PC-9 (cell line): ENCODE data around the gene RCBTB2. TPM values are rescaled to one million over a fixed set of nuclear protein-coding genes. Genes with fewer than 3 reads are reported as not detected.

ENCODE experiments used
- BruUV-seq: library from RNA; stranded (reverse); fragments of 400-500 nt; replicated peaks from 2 replicates; lab custom pipeline; 2021; lab: Mats Ljungman, UMichigan
- CTCF ChIA-PET: fragments of 300-600 bp; sonication (Branson Sonifier 250); formaldehyde crosslinking; loops from one replicate; lab custom pipeline; 2022; ENCODE audit warnings: antibody characterized with exemption; lab: Charles Lee
- POLR2A ChIA-PET: fragments of 300-600 bp; sonication (Branson Sonifier 250); formaldehyde crosslinking; loops from one replicate; lab custom pipeline; 2022; ENCODE audit warnings: antibody characterized with exemption; ENCODE audit not compliant: unreplicated experiment; lab: Charles Lee
- DNase-seq, 2 experiments: peaks; one replicate each; pipeline versions ENCODE4 v3.0.0 to v3.0.0-alpha.2; 2015 to 2022; ENCODE audit warnings: mixed read lengths in 1 of 2
- H2AFZ ChIP-seq: fragments of 200-600 bp; sonication (generic); 2 replicates; pipeline ENCODE4 v1.8.1; 2017; ENCODE audit warnings: antibody characterized with exemption
- H3F3A ChIP-seq: fragments of 200-600 bp; sonication (generic); 2 replicates; pipeline ENCODE4 v1.8.1; 2017; ENCODE audit warnings: antibody characterized with exemption, mild to moderate bottlenecking, low read depth; ENCODE audit not compliant: insufficient read depth
- H3K27ac ChIP-seq: fragments of 200-600 bp; sonication (generic); 2 replicates; pipeline ENCODE4 v1.6.1; 2016; ENCODE audit warnings: mixed run types
- H3K27me3 ChIP-seq: fragments of 200-600 bp; sonication (generic); 2 replicates; pipeline ENCODE4 v1.6.1; 2016; ENCODE audit warnings: low read depth, mixed run types; ENCODE audit not compliant: insufficient read depth
- H3K36me3 ChIP-seq: fragments of 200-600 bp; sonication (generic); 2 replicates; pipeline ENCODE4 v1.6.1; 2016; ENCODE audit warnings: low read depth, mixed run types
- H3K4me1 ChIP-seq: fragments of 200-600 bp; sonication (generic); replicated peaks from 2 replicates; pipeline ENCODE4 v1.6.1; 2016; ENCODE audit warnings: mixed run types; ENCODE audit not compliant: insufficient read depth
- H3K4me2 ChIP-seq: fragments of 200-600 bp; sonication (generic); 2 replicates; pipeline ENCODE4 v1.6.1; 2017; ENCODE audit warnings: mixed run types
- H3K4me3 ChIP-seq: fragments of 200-600 bp; sonication (generic); 2 replicates; pipeline ENCODE4 v1.6.1; 2016; ENCODE audit warnings: mixed run types
- H3K79me2 ChIP-seq: fragments of 200-600 bp; sonication (generic); 2 replicates; pipeline ENCODE4 v1.6.1; 2017; ENCODE audit warnings: low read depth, mixed run types
- H3K9me2 ChIP-seq: fragments of 200-600 bp; sonication (generic); 2 replicates; pipeline ENCODE4 v1.8.1; 2017; ENCODE audit warnings: mild to moderate bottlenecking; ENCODE audit not compliant: insufficient read depth
- H3K9me3 ChIP-seq: fragments of 200-600 bp; sonication (generic); 2 replicates; pipeline ENCODE4 v1.8.1; 2016; ENCODE audit warnings: low read depth; ENCODE audit not compliant: insufficient read depth
- H4K20me1 ChIP-seq: fragments of 200-600 bp; sonication (generic); 2 replicates; pipeline ENCODE4 v1.8.1; 2017; ENCODE audit not compliant: insufficient read depth
- CTCF ChIP-seq: fragments of 200-600 bp; sonication (generic); conservative IDR thresholded peaks from 2 replicates; pipeline ENCODE4 v1.6.1; 2017; ENCODE audit warnings: mixed run types, antibody characterized with exemption, mild to moderate bottlenecking, moderate library complexity
- EZH2 ChIP-seq: fragments of 200-600 bp; sonication (generic); IDR thresholded peaks from 2 replicates; pipeline ENCODE4 v1.8.0; 2017; ENCODE audit warnings: antibody characterized with exemption, low read depth
- intact Hi-C: fragments of 100-400 bp; cut with micrococcal nuclease; formaldehyde crosslinking; loops from one replicate; pipeline ENCODE4 v1.10.0; 2022; ENCODE audit not compliant: unreplicated experiment
- total RNA-seq: library from RNA; stranded (reverse); gene quantifications from 2 replicates; pipeline ENCODE4 v1.2.3, GENCODE V29; 2021

Gene RCBTB2
- total RNA-seq, 1 experiment from 2014 or later: 2.6 TPM

GRCh38 chr13:48506092-48506701 lies 26.7 kb downstream of the RCBTB2 start:
- no peak overlapping the region for H3K4me2 ChIP-seq
- H3K27ac ChIP-seq: no peak overlapping the region
- peaks cover 2% of the 10 kb centered on the region for H3K4me1 ChIP-seq
- H4K20me1 ChIP-seq: no peaks in the 10 kb centered on the region
- TF ChIP-seq CTCF: no peak
- TF ChIP-seq EZH2: no peak
- CTCF ChIA-PET: no interaction called here
- no peaks in the 10 kb centered on the region for H3K36me3 ChIP-seq
- no peak overlapping the region for H3K4me3 ChIP-seq
- intact Hi-C loops: no loop called here
- no peaks in the 10 kb centered on the region for H3K79me2 ChIP-seq
- no peak overlapping the region for H2AFZ ChIP-seq
- POLR2A ChIA-PET: no interaction called here
- H3F3A ChIP-seq: peaks cover 1% of the 10 kb centered on the region; the same call in 1 of the 2 replicates
- no peaks in the 10 kb centered on the region for H3K9me2 ChIP-seq
- no peaks in the 10 kb centered on the region for H3K27me3 ChIP-seq
- no peak for DNase-seq
- no peaks in the 10 kb centered on the region; the same call in 1 of the 2 replicates for H3K9me3 ChIP-seq
- no TSS peak for BruUV-seq

- no peaks in the 10 kb centered on the region for H3K27me3 ChIP-seq
- H3K4me1 ChIP-seq: peaks cover 7% of the 10 kb centered on the region
- no peak for DNase-seq
- peaks cover 5% of the 10 kb centered on the region; the same call in 1 of the 2 replicates for H3F3A ChIP-seq
- no peaks in the 10 kb centered on the region for H3K9me2 ChIP-seq
- H4K20me1 ChIP-seq: no peaks in the 10 kb centered on the region
- no peak overlapping the region for H3K4me2 ChIP-seq
- no peak overlapping the region for H2AFZ ChIP-seq
- TF ChIP-seq CTCF (no peak), EZH2 (no peak)
- H3K9me3 ChIP-seq: no peaks in the 10 kb centered on the region; the same call in 1 of the 2 replicates
- no peak overlapping the region for H3K4me3 ChIP-seq
- H3K27ac ChIP-seq: no peak overlapping the region
- no peaks in the 10 kb centered on the region for H3K36me3 ChIP-seq
- no TSS peak for BruUV-seq
- ChIA-PET POLR2A (no interaction called here), CTCF (no interaction called here)
- H3K79me2 ChIP-seq: no peaks in the 10 kb centered on the region
- intact Hi-C loops: no loop called here
Observed at GRCh38 chr13:48505597-48506091, 27.2 kb downstream of the RCBTB2 start.

DNA sequence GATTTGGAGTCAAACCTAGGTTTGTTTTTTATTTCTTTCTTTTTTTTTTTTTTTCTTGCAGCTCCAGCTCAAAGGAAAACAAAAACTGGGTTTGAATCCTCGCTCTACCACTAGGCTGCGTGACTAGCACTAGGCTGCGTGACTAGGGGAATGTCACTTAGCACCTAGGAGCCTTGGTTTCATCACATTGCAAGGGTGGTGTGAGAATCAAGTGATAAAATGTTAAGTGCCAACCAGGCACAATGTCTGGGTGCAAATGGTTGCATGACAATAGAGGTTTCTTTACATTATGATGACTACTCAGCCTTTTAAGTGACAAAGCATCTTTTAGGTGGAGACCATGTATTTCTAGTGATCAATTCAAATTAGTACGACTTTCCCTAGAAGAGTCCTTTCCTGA lies 27.9 kb downstream of the RCBTB2 start:
- H2AFZ ChIP-seq: no peak overlapping the region
- H3K4me2 ChIP-seq: no peak overlapping the region
- H3K4me3 ChIP-seq: no peak overlapping the region
- H3K27ac ChIP-seq: no peak overlapping the region
- intact Hi-C loops: no loop called here
- DNase-seq: no peak
- TF ChIP-seq CTCF (no peak), EZH2 (no peak)
- no peaks in the 10 kb centered on the region; the same call in 1 of the 2 replicates for H3K9me3 ChIP-seq
- no peaks in the 10 kb centered on the region for H3K27me3 ChIP-seq
- H3K79me2 ChIP-seq: no peaks in the 10 kb centered on the region
- ChIA-PET POLR2A (no interaction called here), CTCF (no interaction called here)
- no peaks in the 10 kb centered on the region for H3K36me3 ChIP-seq
- peaks cover 9% of the 10 kb centered on the region for H3F3A ChIP-seq
- H3K4me1 ChIP-seq: peaks cover 11% of the 10 kb centered on the region
- no TSS peak for BruUV-seq
- no peaks in the 10 kb centered on the region for H3K9me2 ChIP-seq
- H4K20me1 ChIP-seq: no peaks in the 10 kb centered on the region
